AG09309 (cell line): ENCODE data around the gene AAGAB.

Experiments
- DNase-seq: peaks from one replicate; pipeline ENCODE4 v3.0.0-alpha.2; 2010; ENCODE audit warnings: low read depth
- H3K4me3 ChIP-seq: 2 replicates; pipeline ENCODE4 v1.5.1; 2011; ENCODE audit warnings: mild to moderate bottlenecking, low read depth, low read length, moderate library complexity; ENCODE audit not compliant: control insufficient read depth
- TF ChIP-seq, protein P1 (sequence below): IDR thresholded peaks from 2 replicates; pipeline ENCODE4 v1.5.1; 2011; ENCODE audit warnings: mild to moderate bottlenecking, low read depth, low read length, inconsistent platforms; ENCODE audit not compliant: insufficient read depth, control insufficient read depth; ENCODE audit errors: missing control alignments

AAGAB gene

DNA sequence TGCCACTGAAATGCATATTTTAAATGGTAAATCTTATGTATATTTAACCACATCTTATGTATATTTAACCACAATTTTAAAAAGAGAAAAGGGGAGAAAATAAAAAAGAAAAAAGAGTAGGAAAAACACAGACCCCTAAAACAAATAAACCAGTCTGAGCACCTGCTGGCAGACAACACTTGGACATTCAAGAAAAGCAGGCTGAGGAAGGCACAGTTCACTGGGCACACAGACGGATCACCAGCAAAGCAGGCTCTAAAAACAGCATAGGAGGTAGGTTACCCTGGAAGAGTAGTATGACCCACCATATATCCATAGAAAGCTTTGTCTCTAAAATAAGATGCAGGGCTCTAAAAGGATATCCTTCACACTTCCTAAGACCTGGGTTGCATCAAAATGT lies 27.0 kb downstream of the AAGAB start:
- no peak for DNase-seq
- no peak overlapping the region for H3K4me3 ChIP-seq
- TF ChIP-seq, protein P1, sequence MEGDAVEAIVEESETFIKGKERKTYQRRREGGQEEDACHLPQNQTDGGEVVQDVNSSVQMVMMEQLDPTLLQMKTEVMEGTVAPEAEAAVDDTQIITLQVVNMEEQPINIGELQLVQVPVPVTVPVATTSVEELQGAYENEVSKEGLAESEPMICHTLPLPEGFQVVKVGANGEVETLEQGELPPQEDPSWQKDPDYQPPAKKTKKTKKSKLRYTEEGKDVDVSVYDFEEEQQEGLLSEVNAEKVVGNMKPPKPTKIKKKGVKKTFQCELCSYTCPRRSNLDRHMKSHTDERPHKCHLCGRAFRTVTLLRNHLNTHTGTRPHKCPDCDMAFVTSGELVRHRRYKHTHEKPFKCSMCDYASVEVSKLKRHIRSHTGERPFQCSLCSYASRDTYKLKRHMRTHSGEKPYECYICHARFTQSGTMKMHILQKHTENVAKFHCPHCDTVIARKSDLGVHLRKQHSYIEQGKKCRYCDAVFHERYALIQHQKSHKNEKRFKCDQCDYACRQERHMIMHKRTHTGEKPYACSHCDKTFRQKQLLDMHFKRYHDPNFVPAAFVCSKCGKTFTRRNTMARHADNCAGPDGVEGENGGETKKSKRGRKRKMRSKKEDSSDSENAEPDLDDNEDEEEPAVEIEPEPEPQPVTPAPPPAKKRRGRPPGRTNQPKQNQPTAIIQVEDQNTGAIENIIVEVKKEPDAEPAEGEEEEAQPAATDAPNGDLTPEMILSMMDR = no peak

DNA sequence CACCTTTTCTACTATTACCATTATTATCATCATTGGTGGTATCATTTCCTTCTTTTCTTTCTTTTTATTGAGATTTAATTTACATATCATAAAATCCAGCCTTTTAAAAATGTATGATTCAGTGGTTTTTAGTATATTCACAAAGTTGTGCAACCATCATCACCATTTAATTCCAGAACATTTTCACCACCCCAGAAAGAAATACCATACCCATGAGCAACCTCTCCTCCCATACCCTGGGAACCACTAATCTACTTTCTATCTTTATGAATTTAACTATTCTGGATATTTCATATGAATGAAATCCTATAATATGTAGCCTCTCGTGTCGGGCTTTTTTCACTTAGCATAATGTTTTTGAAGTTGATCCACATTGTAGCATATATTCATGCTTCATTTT lies 29.1 kb downstream of the AAGAB start:
- TF ChIP-seq, protein P1 = no peak
- DNase-seq = peak; percentile 48
- H3K4me3 ChIP-seq = no peak overlapping the region

- DNase-seq = no peak
- no peak overlapping the region for H3K4me3 ChIP-seq
- TF ChIP-seq, protein P1 = no peak
Observed at GRCh38 chr15:67224889-67225288, 29.6 kb downstream of the AAGAB start.

DNA sequence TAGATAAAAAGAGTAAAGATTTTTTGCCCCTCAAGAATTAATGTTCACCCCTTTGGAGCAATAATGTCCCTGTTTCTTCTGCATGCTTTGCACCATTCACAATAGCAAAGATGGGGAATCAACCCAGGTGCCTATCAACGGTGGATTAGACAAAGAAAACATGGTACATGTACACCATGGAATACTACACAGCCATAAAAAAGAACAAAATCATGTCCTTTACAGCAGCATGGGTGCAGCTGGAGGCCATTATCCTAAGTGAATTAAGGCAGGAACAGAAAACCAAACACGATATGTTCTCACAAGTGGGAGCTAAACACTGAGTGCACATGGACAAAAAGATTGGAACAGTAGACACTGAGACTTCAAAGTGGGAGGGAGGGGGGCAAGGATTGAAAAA lies 35.2 kb downstream of the AAGAB start:
- no peak for DNase-seq
- no peak overlapping the region for H3K4me3 ChIP-seq
- TF ChIP-seq, protein P1 = no peak

- TF ChIP-seq, protein P1 = no peak
- DNase-seq = no peak
- H3K4me3 ChIP-seq = no peak overlapping the region
Observed at GRCh38 chr15:67218428-67218827, 36.0 kb downstream of the AAGAB start.

- TF ChIP-seq, protein P1 = no peak
- H3K4me3 ChIP-seq = no peak overlapping the region
- no peak for DNase-seq
Observed at GRCh38 chr15:67216859-67217258, 37.6 kb downstream of the AAGAB start.

- TF ChIP-seq, protein P1 = no peak
- no peak for DNase-seq
Observed at GRCh38 chr15:67215102-67215501, 39.4 kb downstream of the AAGAB start.

More at GRCh38 chr15:67215102-67215501, 39.4 kb downstream of the AAGAB start:
- no peak overlapping the region for H3K4me3 ChIP-seq
